K562 (cell line): ENCODE data around the gene HAPSTR1. TPM values are rescaled to one million over a fixed set of nuclear protein-coding genes. Genes with fewer than 3 reads are reported as not detected.
A peak's percentile ranks its signal among the peaks of the same experiment; 100 is the strongest.

Source experiments
- EHMT2 ChIP-seq: fragments of 450-650 bp; IDR thresholded peaks from 2 replicates; pipeline ENCODE4 v1.6.1; 2018; ENCODE audit warnings: antibody characterized with exemption
- GATAD2B ChIP-seq: fragments of 450-650 bp; IDR thresholded peaks from 2 replicates; pipeline ENCODE4 v1.6.1; 2017; ENCODE audit warnings: mild to moderate bottlenecking, borderline replicate concordance
- HCFC1 ChIP-seq: IDR thresholded peaks from 2 replicates; pipeline ENCODE4 v1.6.1; 2012; ENCODE audit warnings: low read depth, low read length, improper control_type of control experiment
- JUN ChIP-seq, 2 experiments: sonication (generic) in 1 of 2; formaldehyde crosslinking in 1 of 2; IDR thresholded peaks; 2 replicates each; pipeline versions ENCODE4 v1.6.1 to v1.8.0; 2012 to 2022; ENCODE audit warnings: borderline replicate concordance in 2 of 2, mild to moderate bottlenecking in 2 of 2, improper control_type of control experiment in 1 of 2, low read depth in 1 of 2, low read length in 1 of 2, missing genetic modification reagents in 1 of 2
- MEF2A ChIP-seq: IDR thresholded peaks from 2 replicates; pipeline ENCODE4 v1.6.1; 2011; ENCODE audit warnings: low read depth, mild to moderate bottlenecking, low read length, moderate library complexity; ENCODE audit not compliant: control insufficient read depth
- NFXL1 ChIP-seq: fragments of 450-650 bp; formaldehyde crosslinking; IDR thresholded peaks from 2 replicates; pipeline ENCODE4 v1.4.0; 2021; ENCODE audit warnings: mild to moderate bottlenecking
- SMARCA5 ChIP-seq: fragments of 450-650 bp; IDR thresholded peaks from 2 replicates; pipeline ENCODE4 v1.6.1; 2016
- YBX1 ChIP-seq: fragments of 450-650 bp; IDR thresholded peaks from 2 replicates; pipeline ENCODE4 v1.7.1; 2016; ENCODE audit warnings: mild to moderate bottlenecking
- ZNF197 ChIP-seq: fragments of 200-800 bp; sonication (Bioruptor generic); IDR thresholded peaks from 2 replicates; pipeline ENCODE4 v1.6.1; 2016; ENCODE audit warnings: low read depth, missing genetic modification characterization, missing compliant biosample characterization
- ZNF583 ChIP-seq: fragments of 250-450 bp; sonication (Bioruptor Pico); IDR thresholded peaks from 2 replicates; pipeline ENCODE4 v1.4.0; 2020
- polyA plus RNA-seq, 8 experiments: library from polyadenylated mRNA; depleted of rRNA in 4 of 8; stranded (reverse) in 5 of 8; unstranded in 3 of 8; fragments of >200 nt; fragmentation: Nextera tagmentation in 2 of 8; fragmentation: Illumina TruSeq in 1 of 8; extraction: Ambion mirVana in 2 of 8; extraction: Trizol in 1 of 8; gene quantifications; 2 replicates each; pipeline versions ENCODE4 v1.2.1 to v1.2.3, GENCODE V29; 2011 to 2014; ENCODE audit warnings: inconsistent platforms in 1 of 8, missing spikeins in 1 of 8
- total RNA-seq, 7 experiments: library from RNA; depleted of rRNA in 6 of 7; stranded (reverse); fragments of >200 nt in 6 of 7; fragmentation: Illumina TruSeq in 2 of 7; extraction: Trizol in 2 of 7; gene quantifications; 2 replicates each; pipeline versions ENCODE4 v1.2.1 to v1.2.3, GENCODE V29; 2011 to 2021; ENCODE audit warnings: low replicate concordance in 1 of 7
- TF ChIP-seq, protein P1 (sequence below): fragments of 250-450 bp; sonication (Bioruptor Pico); IDR thresholded peaks from 2 replicates; pipeline ENCODE4 v1.8.0; 2021; ENCODE audit warnings: mild to moderate bottlenecking, moderate library complexity
- TF ChIP-seq, protein P2 (sequence below): fragments of 250-450 bp; sonication (Bioruptor Pico); IDR thresholded peaks from 2 replicates; pipeline ENCODE4 v1.8.0; 2021; ENCODE audit warnings: moderate library complexity, mild to moderate bottlenecking, inconsistent platforms
- TF ChIP-seq, protein P3 (sequence below): sonication (generic); formaldehyde crosslinking; IDR thresholded peaks from 2 replicates; pipeline ENCODE4 v1.8.0; 2022; ENCODE audit warnings: mild to moderate bottlenecking, low read depth, missing genetic modification reagents
- TF ChIP-seq, protein P4 (sequence below): fragments of 250-450 bp; sonication (Bioruptor Pico); IDR thresholded peaks from 2 replicates; pipeline ENCODE4 v1.8.0; 2021; ENCODE audit warnings: moderate library complexity, mild to moderate bottlenecking, inconsistent platforms
- TF ChIP-seq, protein P5 (sequence below): fragments of 250-450 bp; sonication (Bioruptor Pico); IDR thresholded peaks from 2 replicates; pipeline ENCODE4 v1.8.0; 2022; ENCODE audit warnings: moderate library complexity, mild to moderate bottlenecking, inconsistent platforms

Gene HAPSTR1
- total and polyA plus RNA-seq, 9 of the 15 experiments (the other 6 are each of a cell fraction or from before 2014, with no cell fraction given): 10.8 to 67.9 (median 36.5) TPM

DNA sequence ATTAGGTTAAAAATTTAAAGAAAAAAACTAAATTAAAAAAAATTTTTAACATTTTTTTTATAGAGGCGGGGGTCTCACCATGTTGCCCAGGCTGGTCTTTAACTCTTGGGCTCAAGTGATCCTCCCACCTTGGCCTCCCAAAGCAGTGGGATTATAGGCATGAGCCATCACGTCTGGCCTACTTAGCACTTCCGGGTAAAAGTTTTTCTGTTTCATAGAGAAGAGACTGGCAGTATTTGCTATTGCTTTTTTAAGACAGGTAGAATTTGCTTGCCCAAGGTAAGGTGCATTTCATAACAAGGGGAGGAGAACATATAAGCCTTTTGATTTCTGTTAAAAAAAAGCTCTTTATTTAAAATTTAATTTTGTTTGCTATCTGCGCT is 12.0 kb upstream of the HAPSTR1 start (continued):
- TF ChIP-seq, protein P1, sequence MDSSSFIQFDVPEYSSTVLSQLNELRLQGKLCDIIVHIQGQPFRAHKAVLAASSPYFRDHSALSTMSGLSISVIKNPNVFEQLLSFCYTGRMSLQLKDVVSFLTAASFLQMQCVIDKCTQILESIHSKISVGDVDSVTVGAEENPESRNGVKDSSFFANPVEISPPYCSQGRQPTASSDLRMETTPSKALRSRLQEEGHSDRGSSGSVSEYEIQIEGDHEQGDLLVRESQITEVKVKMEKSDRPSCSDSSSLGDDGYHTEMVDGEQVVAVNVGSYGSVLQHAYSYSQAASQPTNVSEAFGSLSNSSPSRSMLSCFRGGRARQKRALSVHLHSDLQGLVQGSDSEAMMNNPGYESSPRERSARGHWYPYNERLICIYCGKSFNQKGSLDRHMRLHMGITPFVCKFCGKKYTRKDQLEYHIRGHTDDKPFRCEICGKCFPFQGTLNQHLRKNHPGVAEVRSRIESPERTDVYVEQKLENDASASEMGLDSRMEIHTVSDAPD (CRISPR knock-in tag): no peak
- 0 out of 2 replicates have a peak, but pooled peaks have one; percentile 14 for TF ChIP-seq ZNF197 (CRISPR knock-in tag)
- TF ChIP-seq JUN (IDR thresholded peaks at IDR 0.05; ENCODE audit: borderline replicate concordance, low read depth, low read length): no peak
- TF ChIP-seq JUN (CRISPR knock-in tag; IDR thresholded peaks at IDR 0.05; ENCODE audit: borderline replicate concordance): no peak
- no peak for TF ChIP-seq GATAD2B
- TF ChIP-seq, protein P2, sequence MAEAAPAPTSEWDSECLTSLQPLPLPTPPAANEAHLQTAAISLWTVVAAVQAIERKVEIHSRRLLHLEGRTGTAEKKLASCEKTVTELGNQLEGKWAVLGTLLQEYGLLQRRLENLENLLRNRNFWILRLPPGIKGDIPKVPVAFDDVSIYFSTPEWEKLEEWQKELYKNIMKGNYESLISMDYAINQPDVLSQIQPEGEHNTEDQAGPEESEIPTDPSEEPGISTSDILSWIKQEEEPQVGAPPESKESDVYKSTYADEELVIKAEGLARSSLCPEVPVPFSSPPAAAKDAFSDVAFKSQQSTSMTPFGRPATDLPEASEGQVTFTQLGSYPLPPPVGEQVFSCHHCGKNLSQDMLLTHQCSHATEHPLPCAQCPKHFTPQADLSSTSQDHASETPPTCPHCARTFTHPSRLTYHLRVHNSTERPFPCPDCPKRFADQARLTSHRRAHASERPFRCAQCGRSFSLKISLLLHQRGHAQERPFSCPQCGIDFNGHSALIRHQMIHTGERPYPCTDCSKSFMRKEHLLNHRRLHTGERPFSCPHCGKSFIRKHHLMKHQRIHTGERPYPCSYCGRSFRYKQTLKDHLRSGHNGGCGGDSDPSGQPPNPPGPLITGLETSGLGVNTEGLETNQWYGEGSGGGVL (CRISPR knock-in tag): peak; percentile 35; the same call in 1 of the 2 replicates
- no peak for TF ChIP-seq ZNF583 (CRISPR knock-in tag)
- no peak for TF ChIP-seq MEF2A
- no peak for TF ChIP-seq YBX1
- TF ChIP-seq, protein P3, sequence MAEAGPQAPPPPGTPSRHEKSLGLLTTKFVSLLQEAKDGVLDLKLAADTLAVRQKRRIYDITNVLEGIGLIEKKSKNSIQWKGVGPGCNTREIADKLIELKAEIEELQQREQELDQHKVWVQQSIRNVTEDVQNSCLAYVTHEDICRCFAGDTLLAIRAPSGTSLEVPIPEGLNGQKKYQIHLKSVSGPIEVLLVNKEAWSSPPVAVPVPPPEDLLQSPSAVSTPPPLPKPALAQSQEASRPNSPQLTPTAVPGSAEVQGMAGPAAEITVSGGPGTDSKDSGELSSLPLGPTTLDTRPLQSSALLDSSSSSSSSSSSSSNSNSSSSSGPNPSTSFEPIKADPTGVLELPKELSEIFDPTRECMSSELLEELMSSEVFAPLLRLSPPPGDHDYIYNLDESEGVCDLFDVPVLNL: no peak
- TF ChIP-seq, protein P4, sequence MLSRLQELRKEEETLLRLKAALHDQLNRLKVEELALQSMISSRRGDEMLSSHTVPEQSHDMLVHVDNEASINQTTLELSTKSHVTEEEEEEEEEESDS (CRISPR knock-in tag): 0 out of 2 replicates have a peak, but pooled peaks have one; percentile 23
- TF ChIP-seq, protein P5, sequence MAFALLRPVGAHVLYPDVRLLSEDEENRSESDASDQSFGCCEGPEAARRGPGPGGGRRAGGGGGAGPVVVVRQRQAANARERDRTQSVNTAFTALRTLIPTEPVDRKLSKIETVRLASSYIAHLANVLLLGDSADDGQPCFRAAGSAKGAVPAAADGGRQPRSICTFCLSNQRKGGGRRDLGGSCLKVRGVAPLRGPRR: peak; percentile 65; the same call in 1 of the 2 replicates
- no peak for TF ChIP-seq SMARCA5
- peak; percentile 41; the same call in 1 of the 2 replicates for TF ChIP-seq NFXL1 (CRISPR knock-in tag)
- no peak for TF ChIP-seq HCFC1
- TF ChIP-seq EHMT2: no peak
